GM18951 (cell line): ENCODE results near the gene S100G.

Experiments
- POLR2A ChIP-seq: IDR thresholded peaks from 4 replicates; pipeline ENCODE4 v1.6.1; 2011; ENCODE audit warnings: mild to moderate bottlenecking; ENCODE audit not compliant: insufficient read length, insufficient read depth; ENCODE audit errors: extremely low read depth
- in situ Hi-C: fragments of 300-500 bp; cut with MboI; formaldehyde crosslinking; loops from one replicate; pipeline ENCODE4 v1.12.0; 2022; ENCODE audit warnings: low sequenced_read_pairs, mixed read lengths, inconsistent platforms; ENCODE audit not compliant: unreplicated experiment

The S100G gene

GRCh38 chrX:16702700-16703599, 53.0 kb downstream of the S100G start:
- no peak for TF ChIP-seq POLR2A
- in situ Hi-C loops: no loop called here
